ENCODE data around the gene CPED1.
"Not testable (repeated sequence)": the region's sequence is repeated elsewhere in the genome, so short reads cannot be mapped to it uniquely, and the experiment has no call there.

Gene CPED1

DNA sequence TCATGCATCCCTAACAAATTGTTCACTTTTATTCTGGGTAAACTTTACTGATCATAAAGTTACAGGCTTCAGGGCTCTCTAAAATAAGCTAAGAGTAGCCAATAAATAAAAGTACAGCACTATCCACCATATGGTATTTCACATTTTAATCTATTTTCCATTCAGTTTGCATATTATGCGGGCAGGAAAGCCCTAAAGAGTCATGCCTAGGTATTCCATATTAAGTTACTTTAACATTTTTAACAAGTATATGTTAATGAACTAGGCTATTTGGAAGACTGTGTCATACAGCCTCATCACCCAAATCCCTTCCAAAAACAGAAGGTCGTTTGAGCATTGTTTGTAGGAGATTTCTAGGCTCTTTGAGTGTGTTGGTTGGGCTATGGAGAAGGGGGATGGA is 106.3 kb downstream of the CPED1 start:
- DNase-seq (ENCODE audit: low read depth in 2 of 2): no peak

DNA sequence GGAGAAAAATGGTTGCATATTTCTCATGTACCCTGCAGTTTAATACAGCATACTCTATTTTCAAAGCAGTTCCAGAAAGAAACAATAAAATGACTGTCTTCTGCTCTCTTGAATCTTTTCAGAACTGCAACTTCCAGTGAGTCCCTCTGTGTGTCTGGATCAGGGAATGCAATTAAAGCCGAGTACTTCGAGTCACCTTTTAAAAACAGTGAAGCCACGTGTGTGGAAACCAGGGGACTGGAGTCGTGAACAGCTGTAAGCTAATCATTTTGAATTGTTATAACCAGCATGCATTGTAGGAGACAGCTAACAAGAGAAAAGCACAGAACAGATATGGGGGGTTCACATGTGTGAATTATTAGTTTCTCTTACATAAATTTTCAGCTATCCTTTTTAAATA is 109.1 kb downstream of the CPED1 start:
- DNase-seq (ENCODE audit: low read depth in 2 of 2): no peak

DNA sequence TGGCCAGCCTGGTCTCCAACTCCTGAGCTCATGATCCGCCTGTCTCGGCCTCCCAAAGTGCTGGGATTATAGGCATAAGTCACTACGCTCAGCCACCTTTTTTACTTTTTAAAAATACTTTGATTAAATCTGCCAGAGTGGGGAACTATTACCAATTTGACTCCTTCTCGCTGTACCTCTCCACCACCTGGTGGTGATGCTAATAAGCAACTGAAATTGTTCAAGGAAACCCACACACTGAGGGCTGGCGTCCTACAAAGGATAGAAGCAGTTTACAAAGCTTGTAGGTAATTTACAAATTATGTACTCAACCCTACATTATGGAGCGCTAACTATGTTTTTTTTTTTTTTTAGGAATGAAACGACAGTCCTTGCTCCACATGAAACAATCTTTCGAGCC is 111.1 kb downstream of the CPED1 start:
- DNase-seq (ENCODE audit: low read depth in 2 of 2): no peak

DNA sequence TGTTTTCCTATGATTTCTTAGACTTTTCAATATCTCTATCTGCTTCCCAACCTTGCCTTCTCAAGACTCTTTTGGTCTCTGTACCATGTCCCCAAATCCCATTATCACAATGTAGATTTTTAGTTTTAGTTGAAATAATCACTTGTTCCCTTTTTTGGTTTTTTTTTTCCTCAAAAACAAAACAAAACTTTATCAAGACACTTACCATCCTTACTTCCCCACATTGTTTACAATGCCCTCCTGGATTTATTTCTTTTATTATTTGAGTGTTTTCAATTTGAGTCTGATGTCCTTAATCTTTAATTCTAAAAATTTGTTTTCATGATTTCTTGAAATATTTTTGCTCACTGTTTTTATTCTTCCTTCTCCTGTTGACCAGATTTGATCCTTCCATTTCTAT is 112.6 kb downstream of the CPED1 start:
- no peak for DNase-seq (ENCODE audit: low read depth in 2 of 2)

DNA sequence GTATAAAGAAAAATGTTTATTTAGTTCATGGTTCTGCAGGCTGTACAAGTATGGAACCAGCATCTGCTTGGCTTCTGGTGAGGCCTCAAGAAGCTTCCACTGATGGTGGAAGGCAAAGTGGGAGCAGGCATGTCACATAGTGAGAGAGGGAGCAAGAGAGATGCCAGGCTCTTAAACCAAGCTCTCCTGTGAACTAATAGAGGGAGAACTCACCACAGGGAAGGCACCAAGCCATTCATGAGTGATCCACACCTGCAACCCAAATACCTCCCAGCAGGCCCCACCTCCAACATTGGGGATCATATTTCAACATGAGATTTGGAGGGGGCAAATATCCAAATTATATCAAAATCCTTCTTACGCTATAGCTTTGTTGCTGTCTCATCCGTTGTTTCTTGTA is 113.1 kb downstream of the CPED1 start:
- no peak for DNase-seq (ENCODE audit: low read depth in 2 of 2)

DNA sequence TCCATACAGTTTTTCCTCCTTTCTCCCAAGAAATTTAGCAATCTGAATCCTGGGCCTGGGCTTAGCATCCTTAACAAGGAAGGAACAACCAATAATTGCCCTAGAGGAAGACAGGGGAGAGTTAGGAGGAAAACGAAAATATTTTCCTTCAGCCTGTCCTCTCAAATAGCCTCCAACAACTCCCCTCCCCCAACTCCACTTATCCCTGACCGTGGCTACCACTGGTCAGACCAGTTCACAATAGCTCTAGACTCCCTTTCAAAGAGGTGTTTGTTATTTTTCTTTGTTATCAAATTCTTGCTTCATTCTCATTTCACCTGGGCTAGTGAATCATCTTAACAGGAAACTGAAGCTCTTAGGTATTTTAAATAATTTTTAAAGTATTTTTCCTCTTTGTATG is 114.1 kb downstream of the CPED1 start:
- DNase-seq (ENCODE audit: low read depth in 2 of 2): no peak

DNA sequence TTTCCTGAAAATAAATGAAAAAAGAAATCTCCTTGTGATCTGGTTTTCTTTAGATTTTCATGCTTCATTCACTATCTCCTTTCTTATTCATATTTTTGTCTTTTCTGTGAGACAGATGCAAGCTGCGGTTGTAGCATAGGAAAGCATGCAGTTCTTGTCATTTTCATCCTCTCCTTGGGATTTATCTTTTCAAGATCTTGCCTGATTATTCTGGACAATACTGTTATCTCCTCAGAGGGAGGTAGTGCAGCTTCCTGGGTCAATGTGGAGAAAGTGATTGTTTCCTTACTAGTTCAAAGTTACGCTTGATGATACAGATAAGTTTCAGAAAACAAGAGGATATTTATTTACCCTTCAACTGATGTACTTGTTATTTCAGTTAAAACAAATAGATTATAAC is 114.6 kb downstream of the CPED1 start:
- DNase-seq (ENCODE audit: low read depth in 2 of 2): no peak

DNA sequence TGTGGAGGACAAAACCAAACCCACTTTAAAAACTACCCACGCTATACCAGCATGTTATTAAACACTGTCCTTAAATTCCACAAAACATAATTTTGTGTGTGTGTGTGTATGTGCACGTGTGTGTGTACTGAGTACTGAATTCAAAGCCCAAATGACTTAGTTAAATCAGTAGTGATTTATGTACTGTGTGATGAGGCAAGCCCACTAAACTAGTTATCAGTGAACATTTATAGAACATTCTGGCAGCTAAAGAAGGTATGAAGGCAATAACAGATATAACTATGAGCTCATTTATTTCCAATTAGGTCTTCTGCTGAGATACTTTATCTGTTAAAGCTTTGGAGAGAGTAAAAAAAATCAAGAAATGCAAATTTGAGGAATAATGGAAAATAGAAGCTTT is 115.1 kb downstream of the CPED1 start:
- DNase-seq (ENCODE audit: low read depth in 2 of 2): no peak

DNA sequence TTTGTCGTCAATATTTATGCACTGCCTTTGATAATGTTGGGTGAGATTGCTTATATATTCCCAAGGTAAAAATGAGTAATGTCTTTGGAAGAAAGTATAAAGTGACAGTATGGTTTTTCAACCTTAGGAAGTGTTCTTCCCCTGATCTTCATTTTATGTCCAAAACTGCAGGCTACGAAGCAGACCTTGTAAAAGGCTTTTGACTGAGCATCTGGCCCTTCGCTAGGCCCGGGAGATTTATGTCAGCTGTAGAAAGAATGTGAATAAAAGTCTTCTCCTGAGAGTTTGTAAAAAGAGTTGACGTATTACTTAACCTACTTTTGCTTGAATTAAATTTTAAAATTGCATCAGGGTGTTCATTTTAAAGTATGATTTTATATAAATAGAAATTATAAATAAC is 116.8 kb downstream of the CPED1 start:
- no peak for DNase-seq (ENCODE audit: low read depth in 2 of 2)

DNA sequence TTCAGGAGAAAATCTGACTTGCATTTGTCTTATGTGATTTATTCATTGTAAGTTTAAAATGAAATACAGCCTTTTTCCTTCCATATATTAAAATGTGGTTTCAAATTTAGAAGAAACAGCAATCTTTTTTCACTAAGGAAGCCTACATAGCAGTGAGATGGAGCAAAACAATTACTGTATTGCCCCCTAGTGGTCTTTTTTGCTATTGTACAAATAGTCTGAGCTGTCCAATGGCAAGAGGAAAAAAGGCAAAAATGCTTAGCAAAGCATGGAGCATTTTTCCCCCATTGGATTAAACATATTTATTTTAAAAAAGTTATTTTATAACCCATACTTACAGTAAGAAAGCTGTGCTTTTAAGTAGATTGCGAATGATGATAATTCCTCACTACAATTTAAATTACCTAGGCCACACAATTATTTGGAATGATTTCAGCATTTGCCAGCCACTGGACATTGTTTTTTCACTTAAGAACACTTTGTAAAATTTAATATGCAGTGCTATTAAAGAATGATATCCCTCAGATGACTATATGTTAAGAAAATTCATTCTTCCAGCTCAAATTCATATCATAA is 119.5 kb downstream of the CPED1 start:
- DNase-seq (ENCODE audit: low read depth in 2 of 2): no peak

DNA sequence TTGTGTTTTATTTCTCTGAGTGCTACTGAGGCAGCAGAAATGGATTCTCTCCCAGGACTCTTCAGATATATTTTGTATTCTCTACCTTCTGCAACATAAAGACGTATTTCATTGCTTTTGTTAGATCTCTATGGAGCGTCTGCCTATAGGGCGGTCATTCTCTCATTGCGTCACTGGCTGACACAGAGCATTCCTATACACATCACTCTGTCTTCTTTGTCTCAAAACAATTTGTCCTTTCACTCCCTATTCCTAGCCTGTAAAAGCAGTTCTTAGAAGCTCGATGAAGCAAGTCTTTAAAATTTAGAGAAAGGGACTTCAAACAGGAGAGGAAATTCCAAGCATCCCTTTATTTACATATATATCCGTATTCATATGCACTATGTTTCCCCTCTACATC is 120.6 kb downstream of the CPED1 start:
- DNase-seq (ENCODE audit: low read depth in 2 of 2): no peak

DNA sequence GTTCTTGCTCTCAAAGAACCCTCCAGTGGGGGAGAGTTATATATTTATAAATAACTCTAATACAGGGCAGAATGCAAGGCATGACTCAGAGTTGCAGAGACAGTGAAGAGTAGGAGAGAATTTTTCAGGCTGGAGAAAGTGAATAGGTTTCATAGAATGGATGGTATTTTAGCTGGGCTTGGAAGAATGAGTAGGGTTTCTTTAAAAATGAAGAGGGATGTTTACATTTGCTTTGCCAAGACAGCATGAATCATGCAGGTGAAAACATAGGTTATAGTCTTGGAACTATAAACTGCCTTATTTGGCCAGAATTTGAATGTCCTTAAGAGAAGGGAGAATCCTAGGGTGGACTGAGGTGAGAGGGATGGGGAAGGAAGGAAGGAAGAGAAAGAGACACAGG is 124.8 kb downstream of the CPED1 start:
- no peak for DNase-seq (ENCODE audit: low read depth in 2 of 2)

DNA sequence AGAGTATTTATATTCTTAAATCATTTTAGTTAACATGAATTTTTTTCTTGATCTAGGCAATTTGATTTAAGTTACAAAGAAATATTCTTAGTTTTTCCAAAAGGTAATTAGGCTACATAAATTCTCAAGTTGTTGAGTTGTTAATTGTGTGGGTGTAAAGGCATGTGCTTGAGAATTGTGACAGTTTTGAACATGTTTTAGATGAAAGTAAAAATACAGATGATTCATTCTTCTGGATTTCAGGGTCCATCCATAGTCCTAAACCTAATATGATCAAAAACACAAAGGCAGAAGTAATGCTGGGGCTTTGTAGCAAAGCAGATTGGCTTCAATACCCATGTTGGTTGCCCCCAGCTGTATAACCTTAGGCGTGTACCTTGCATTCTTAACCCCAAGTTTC is 127.9 kb downstream of the CPED1 start:
- DNase-seq (ENCODE audit: low read depth in 2 of 2): no peak

DNA sequence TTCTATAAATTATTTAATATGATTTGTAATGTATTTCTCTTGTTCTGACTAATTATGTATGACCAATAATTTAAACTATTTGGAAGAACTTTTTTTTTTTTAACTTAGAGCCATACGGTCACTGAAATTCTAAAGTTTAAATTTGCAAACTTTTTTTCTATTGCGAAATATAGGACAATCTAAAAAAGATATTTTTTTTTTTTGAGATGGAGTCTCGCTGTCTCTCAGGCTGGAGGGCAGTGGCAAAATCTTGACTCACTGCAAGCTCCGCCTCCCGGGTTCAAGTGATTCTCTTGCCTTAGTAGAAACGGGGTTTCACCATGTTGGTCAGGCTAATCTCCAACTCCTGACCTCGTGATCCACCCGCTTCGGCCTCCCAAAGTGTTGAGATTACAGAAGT is 130.5 kb downstream of the CPED1 start:
- no peak for DNase-seq (ENCODE audit: low read depth in 2 of 2)

DNA sequence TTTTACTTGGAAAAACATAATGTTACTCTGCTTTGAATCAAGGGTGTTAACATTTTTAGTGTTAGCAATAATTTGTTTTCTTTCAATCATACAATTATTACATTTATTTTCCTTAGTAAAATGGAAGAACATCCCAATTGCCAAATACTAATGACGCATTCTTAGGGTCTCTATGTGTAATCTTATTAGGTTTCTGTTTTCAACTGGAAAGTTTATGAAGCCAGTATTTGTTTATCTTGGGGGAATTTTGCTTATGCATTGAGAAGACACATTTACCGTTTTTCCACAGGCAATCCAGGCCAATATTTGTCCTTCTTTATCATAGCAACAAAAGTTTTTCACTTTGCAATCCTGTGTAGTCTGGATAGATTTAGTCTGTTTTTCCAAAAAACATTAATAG is 134.5 kb downstream of the CPED1 start:
- no peak for DNase-seq (ENCODE audit: low read depth in 2 of 2)

DNA sequence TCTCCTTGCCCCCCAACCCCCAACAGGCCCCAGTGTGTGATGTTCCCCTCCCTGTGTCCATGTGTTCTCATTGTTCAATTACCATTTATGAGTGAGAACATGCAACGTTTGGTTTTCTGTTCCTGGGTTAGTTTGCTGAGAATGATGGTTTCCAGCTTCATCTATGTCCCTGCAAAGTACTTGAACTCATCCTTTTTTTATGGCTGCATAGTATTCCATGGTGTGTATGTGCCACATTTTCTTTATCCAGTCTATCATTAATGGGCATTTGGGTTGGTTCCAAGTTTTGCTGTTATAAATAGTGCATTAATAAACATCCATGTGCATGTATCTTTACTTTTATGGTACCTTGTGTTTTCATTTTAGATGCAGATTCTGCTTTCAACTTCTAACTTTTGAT is 136.9 kb downstream of the CPED1 start:
- DNase-seq (ENCODE audit: low read depth in 2 of 2): not testable (repeated sequence)

DNA sequence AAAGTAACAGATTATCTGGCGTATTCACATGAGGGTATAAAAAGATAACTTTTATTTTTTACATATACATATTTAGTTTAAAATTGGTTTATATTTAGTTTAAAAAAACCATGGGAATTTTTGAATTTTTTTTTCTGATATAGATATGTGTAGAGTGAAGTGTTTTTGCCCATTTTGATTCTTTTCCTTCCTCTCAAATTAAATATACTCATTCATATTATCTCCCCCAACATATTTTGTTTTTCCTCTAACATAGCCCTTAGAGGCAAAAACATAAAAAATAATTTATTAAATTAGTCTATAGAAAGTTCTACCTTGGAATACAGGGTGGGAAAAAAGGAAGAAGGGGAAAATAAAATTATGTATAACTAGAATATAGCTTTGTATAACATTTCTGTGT is 137.7 kb downstream of the CPED1 start:
- DNase-seq (ENCODE audit: low read depth in 2 of 2): no peak

DNA sequence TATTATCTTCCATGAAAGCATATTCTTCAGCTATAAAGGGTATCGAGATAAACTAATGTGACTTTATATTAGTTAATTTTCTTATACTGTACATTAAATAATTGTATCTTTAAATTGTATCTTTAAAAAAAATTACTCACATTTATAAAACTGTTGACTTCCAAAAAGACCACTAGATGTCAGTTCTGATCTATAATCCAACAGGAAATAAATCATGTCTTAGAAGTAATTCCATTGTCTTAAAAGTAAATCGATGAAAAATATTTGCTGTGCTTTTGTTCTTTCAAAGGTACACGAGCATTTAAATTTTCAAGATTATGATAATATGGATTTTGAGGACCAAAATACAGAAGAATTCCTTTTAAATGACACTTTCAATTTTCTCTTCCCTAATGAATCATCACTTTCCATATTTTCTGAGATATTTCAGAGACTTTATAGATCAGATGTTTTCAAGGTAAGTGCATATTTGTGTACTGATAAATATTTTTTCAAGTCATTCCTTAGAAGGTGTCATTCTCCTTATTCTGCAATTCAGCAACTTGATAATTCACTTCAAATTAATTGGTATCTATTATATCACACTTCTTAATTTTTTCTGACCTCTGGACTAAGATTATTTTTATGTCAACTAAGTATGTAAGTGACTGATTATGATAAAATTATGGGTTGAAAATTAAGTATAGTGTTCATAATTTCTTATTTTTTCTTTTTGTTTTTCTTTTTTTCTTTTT is 138.5 kb downstream of the CPED1 start:
- DNase-seq (ENCODE audit: low read depth in 2 of 2): no peak

DNA sequence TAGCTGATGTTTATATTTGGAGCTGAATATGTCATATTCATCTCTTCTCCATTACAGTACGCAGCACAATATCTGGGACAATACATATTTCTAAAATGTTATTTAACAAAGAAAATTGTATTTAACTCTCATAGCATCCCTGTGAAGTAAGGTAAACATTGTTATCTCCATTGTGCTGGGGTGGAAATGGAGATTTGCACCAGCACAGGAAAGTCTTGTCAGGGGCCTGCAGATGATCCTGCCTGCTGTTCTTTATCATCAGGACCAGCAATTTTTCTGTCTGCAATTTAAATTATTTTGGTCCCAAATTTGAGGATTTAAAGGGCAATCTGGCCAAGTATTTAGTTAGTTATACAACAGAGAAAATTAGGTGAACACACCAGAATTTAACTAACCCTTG is 144.4 kb downstream of the CPED1 start:
- no peak for DNase-seq (ENCODE audit: low read depth in 2 of 2)

DNA sequence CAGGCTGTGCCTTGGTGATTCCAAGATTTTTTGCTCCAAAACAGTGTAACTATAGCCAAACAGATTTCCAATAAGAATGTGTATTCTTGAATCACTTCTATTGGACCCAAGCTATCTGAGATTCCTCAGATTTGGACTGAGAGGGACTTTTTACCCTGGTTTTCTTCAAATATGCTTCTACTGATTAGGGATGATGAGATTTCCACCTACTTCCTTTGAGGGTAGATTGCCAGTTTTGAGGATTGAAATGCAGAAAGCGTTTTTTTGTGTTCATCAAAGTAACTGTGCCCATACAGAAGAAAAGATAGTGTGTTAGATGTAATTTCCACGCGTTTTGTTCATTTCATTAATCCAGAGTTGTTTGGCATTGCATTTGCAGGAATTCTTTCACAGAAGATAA is 144.9 kb downstream of the CPED1 start:
- no peak for DNase-seq (ENCODE audit: low read depth in 2 of 2)

DNA sequence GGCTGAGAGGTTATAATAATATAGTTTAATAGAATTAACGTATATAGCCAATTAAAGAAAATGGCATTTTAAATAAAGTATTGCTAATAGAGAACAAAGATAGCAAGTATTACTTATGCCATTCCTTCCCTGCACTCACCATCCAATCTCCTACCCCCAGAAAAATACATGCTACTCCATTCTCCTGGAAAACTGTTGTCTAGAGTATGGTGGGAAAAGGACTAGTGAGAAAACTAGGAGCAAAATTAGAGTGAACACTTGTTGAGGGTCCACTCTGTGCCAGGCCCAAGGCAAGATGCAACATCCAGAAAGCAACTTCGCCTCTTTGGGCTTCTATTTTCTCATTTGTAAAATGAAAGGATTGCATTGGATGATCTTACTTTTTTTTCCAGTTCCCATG is 149.1 kb downstream of the CPED1 start:
- DNase-seq (ENCODE audit: low read depth in 2 of 2): no peak

DNA sequence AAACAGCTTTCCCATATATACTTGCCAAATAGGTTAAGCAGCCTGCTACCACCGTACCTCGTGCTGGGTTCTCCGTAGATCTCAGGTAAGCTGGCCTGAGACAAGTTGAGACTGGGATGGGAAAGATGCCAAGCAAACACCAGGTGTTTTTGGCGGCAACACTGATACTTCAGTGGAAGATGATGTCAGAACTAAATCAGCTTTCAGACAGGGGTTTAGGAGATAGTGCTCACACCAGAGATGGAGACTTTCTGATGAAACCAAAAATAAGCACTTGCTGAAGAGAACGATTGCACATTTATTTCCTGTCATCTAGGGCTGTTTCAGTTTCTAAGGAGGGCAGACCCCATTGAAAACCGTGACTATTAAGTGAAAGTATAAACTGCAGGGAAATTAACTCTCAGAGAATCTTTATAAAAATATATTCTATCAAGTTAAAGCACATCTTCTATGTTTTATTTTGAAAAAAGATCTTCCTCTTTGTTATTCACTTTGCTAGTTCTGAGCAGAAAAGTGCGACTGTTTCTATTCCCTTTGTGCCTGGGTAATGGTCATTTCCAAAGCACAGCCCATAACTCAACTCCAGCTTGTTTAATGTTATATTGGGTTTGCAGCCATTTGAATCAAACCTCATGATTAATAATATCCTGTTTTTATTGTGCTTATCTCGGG is 149.9 kb downstream of the CPED1 start:
- DNase-seq (ENCODE audit: low read depth in 2 of 2): no peak

DNA sequence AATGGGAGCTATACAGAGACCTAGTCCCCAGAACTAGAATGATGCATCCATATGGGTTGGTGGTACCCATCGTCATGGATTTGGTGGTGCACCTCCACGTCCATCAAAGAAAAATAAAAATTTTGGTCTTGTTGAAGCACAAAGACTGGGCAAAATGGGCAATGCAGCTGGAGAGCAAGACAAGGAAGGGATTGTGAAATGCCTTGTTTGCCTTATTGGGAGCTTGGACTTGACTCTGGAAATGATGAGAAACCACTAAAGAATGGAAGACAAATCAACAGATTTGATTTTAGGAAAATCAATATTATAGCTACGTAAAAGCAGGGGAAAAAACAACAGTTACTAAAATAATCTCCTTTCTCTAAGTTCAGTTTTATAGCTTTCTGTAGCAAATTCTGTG is 150.9 kb downstream of the CPED1 start:
- DNase-seq (ENCODE audit: low read depth in 2 of 2): no peak

DNA sequence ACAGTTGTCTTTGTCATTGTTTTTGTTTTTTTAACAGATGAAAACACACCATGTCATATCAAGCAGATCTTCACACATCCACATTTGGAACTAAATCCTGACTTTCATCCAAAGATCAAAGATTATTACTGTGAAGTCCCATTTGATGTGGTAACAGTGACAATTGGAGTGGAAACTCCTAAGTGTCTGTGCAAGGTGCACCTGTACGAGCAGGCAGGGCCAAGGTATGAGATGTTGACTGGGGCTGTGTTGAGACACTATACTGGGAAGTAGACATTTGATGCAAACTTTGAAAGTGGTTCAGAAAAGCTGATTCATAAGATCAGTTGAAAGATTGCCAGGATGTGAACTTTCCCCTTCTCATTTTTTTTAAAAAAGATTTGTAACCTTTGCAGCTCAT is 152.3 kb downstream of the CPED1 start:
- DNase-seq (ENCODE audit: low read depth in 2 of 2): no peak
